Measurements from ENCODE around the gene AP1G1. TPM values are rescaled to one million over a fixed set of nuclear protein-coding genes. Genes with fewer than 3 reads are reported as not detected.

AP1G1 gene
- total RNA-seq, 1 experiment from 2014 or later: 79.2 TPM

- Histone ChIP-seq H2BK5ac (ENCODE audit: insufficient read length, low read length) (no peak overlapping the region), H3T11ph (ENCODE audit: low read length) (no peak overlapping the region), H3K14ac (ENCODE audit: insufficient read depth, low read length) (no peak overlapping the region), H3K79me1 (ENCODE audit: insufficient read depth, low read depth, low read length, poor library complexity, severe bottlenecking) (no peaks in the 10 kb centered on the region), H4K91ac (ENCODE audit: insufficient read length, low read depth, low read length) (no peak overlapping the region), H3K23ac (ENCODE audit: insufficient read length, low read depth, low read length) (no peak overlapping the region), H3K4ac (ENCODE audit: low read depth, low read length) (no peak overlapping the region), H3K9me3 (ENCODE audit: control insufficient read depth, low read depth, low read length) (no peaks in the 10 kb centered on the region), H2BK20ac (ENCODE audit: low read depth, low read length, poor library complexity, severe bottlenecking) (no peak overlapping the region), H3K18ac (ENCODE audit: insufficient read length, low read depth, low read length) (no peak overlapping the region), H4K8ac (replicated peaks; ENCODE audit: insufficient read length, low read depth, low read length) (no peak overlapping the region), H2AFZ (ENCODE audit: low read length) (no peak overlapping the region), H2BK12ac (ENCODE audit: insufficient read length, low read depth, low read length) (no peak overlapping the region), H2BK15ac (ENCODE audit: low read depth, low read length) (no peak overlapping the region), H3K23me2 (ENCODE audit: insufficient read length, low read depth, low read length, poor library complexity, severe bottlenecking) (no peaks in the 10 kb centered on the region), H3K27ac (ENCODE audit: insufficient read length, low read depth, low read length) (no peak overlapping the region), H3K4me2 (ENCODE audit: insufficient read depth, insufficient read length, low read length) (no peak overlapping the region), H3K79me2 (ENCODE audit: insufficient read depth, low read length) (peaks cover 3% of the 10 kb centered on the region; the same call in 1 of the 2 replicates), H2BK120ac (ENCODE audit: low read depth, low read length, poor library complexity, severe bottlenecking) (no peak overlapping the region), H3K4me1 (ENCODE audit: insufficient read depth, low read length) (no peaks in the 10 kb centered on the region), H3K9ac (ENCODE audit: extremely low read depth, insufficient read length, low read length) (no peak overlapping the region), H3K56ac (ENCODE audit: insufficient read length, low read depth, low read length) (no peak overlapping the region), H4K5ac (ENCODE audit: insufficient read length, low read depth, low read length) (no peak overlapping the region), H3K27me3 (ENCODE audit: insufficient read depth, low read length) (no peaks in the 10 kb centered on the region), H4K20me1 (ENCODE audit: control insufficient read depth, insufficient read depth, insufficient read length) (no peaks in the 10 kb centered on the region), H2AK5ac (ENCODE audit: insufficient read length, low read length) (no peak overlapping the region)
- no peaks in the 10 kb centered on the region for H3K4me1 Mint-ChIP-seq
- no peak for TF ChIP-seq CTCF (conservative IDR thresholded peaks at IDR 0.05)
- H3K27ac Mint-ChIP-seq: peak overlapping the region in 2 of 3 experiments; percentile 0 to 19; a peak in 2 of 7 replicates
- no peaks in the 10 kb centered on the region for H3K9me3 Mint-ChIP-seq
- DNase-seq: no peak
- H3K4me3 Mint-ChIP-seq: no peak overlapping the region
- H3K36me3 Mint-ChIP-seq (ENCODE audit: insufficient read depth in 1 of 3, low read depth in 3 of 3): peaks cover 10 to 48% (median 25%) of the 10 kb centered on the region in 3 experiments
- H3K27me3 Mint-ChIP-seq (ENCODE audit: low read depth): no peaks in the 10 kb centered on the region
- WGBS (ENCODE audit: extremely low coverage, insufficient read length, low lambda C conversion rate): no CpG with 5 or more reads among the region's 5 CpGs
Measured at GRCh38 chr16:71693164-71693563, 115.5 kb downstream of the AP1G1 start.

Data from H9 (cell line).